Panc1 (cell line): ENCODE results near the gene C1QTNF1. TPM values are rescaled to one million over a fixed set of nuclear protein-coding genes. Genes with fewer than 3 reads are reported as not detected.
A peak's percentile ranks its signal among the peaks of the same experiment; 100 is the strongest.

Experiments used
- ATAC-seq: fragments of 200-7000 bp; cut with Tn5 transposase; 2 replicates; pipeline ENCODE4 v1.9.1; 2020; ENCODE audit warnings: mild to moderate bottlenecking, moderate library complexity
- BruUV-seq: library from RNA; stranded (reverse); fragments of 400-500 nt; replicated peaks from 2 replicates; lab custom pipeline; 2021; lab: Mats Ljungman, UMichigan
- CTCF ChIA-PET: fragments of 300-600 bp; sonication (Branson Sonifier 250); formaldehyde crosslinking; loops from one replicate; lab custom pipeline; 2022; ENCODE audit warnings: antibody characterized with exemption; lab: Charles Lee
- POLR2A ChIA-PET: fragments of 300-600 bp; sonication (Branson Sonifier 250); formaldehyde crosslinking; loops from one replicate; lab custom pipeline; 2022; ENCODE audit warnings: antibody characterized with exemption; lab: Charles Lee
- DNase-seq: peaks from one replicate; pipeline ENCODE4 v3.0.0-alpha.2; 2010; ENCODE audit warnings: low read depth, low spot score
- H3K27ac ChIP-seq: 2 replicates; pipeline ENCODE4 v1.5.1; 2011; ENCODE audit warnings: mild to moderate bottlenecking, low read length, inconsistent platforms
- H3K27me3 ChIP-seq: fragments of 200-500 bp; sonication (Bioruptor generic); 2 replicates; pipeline ENCODE4 v1.6.0; 2014; ENCODE audit warnings: low read length, inconsistent platforms; ENCODE audit not compliant: control insufficient read depth, insufficient read depth
- H3K36me3 ChIP-seq: fragments of 200-500 bp; sonication (Bioruptor generic); 2 replicates; pipeline ENCODE4 v1.5.1; 2014; ENCODE audit warnings: inconsistent platforms, mild to moderate bottlenecking, low read length, moderate library complexity; ENCODE audit not compliant: control insufficient read depth, insufficient read depth
- H3K4me1 ChIP-seq: 2 replicates; pipeline ENCODE4 v1.5.1; 2011; ENCODE audit warnings: inconsistent platforms, mild to moderate bottlenecking, low read length, moderate library complexity; ENCODE audit not compliant: control insufficient read depth, insufficient read depth
- H3K4me3 ChIP-seq, 2 experiments: 2 replicates each; pipeline ENCODE4 v1.5.1; 2011 to 2012; ENCODE audit warnings: low read depth in 2 of 2, low read length in 2 of 2, mild to moderate bottlenecking in 2 of 2, inconsistent platforms in 1 of 2, moderate library complexity in 1 of 2
- H3K9me3 ChIP-seq: fragments of 200-500 bp; sonication (Bioruptor generic); 2 replicates; pipeline ENCODE4 v1.5.1; 2014; ENCODE audit warnings: low read depth, mild to moderate bottlenecking, inconsistent platforms, low read length, moderate library complexity; ENCODE audit not compliant: control insufficient read depth, insufficient read depth
- CTCF ChIP-seq: fragments of 450-650 bp; IDR thresholded peaks from 2 replicates; pipeline ENCODE4 v1.5.1; 2017; ENCODE audit warnings: mild to moderate bottlenecking
- POLR2AphosphoS5 ChIP-seq: IDR thresholded peaks from 2 replicates; pipeline ENCODE4 v1.6.1; 2012; ENCODE audit warnings: mild to moderate bottlenecking, low read depth, low read length, moderate library complexity
- REST ChIP-seq, 2 experiments: IDR thresholded peaks; 2 replicates each; pipeline ENCODE4 v1.6.1; 2011 to 2012; ENCODE audit warnings: low read depth in 2 of 2, control low read depth in 1 of 2, low read length in 1 of 2, mild to moderate bottlenecking in 1 of 2, moderate library complexity in 1 of 2; ENCODE audit not compliant: insufficient read depth in 1 of 2
- SIN3A ChIP-seq: IDR thresholded peaks from 2 replicates; pipeline ENCODE4 v1.6.1; 2012; ENCODE audit warnings: low read depth, mild to moderate bottlenecking, low read length, moderate library complexity, borderline replicate concordance; ENCODE audit not compliant: insufficient read depth
- TCF7L2 ChIP-seq: IDR thresholded peaks from 2 replicates; pipeline ENCODE4 v1.6.1; 2011; ENCODE audit warnings: mild to moderate bottlenecking, low read depth, low read length, inconsistent platforms
- in situ Hi-C: cut with HindIII; loops from 2 replicates; pipeline ENCODE4 v1.10.0; 2016; ENCODE audit warnings: low sequenced_read_pairs, low pct_unique_long_range_greater_than_20kb
- intact Hi-C: fragments of 100-400 bp; cut with micrococcal nuclease; formaldehyde crosslinking; loops from one replicate; pipeline ENCODE4 v1.10.0; 2022; ENCODE audit not compliant: unreplicated experiment
- total RNA-seq: library from RNA; stranded (reverse); gene quantifications from one replicate; pipeline ENCODE4 v1.2.1, GENCODE V29; 2021; ENCODE audit not compliant: unreplicated experiment

C1QTNF1 gene
- total RNA-seq, 1 experiment from 2014 or later = 1.5 TPM

- POLR2A ChIA-PET = no interaction called here
- Histone ChIP-seq H3K36me3 (no peaks in the 10 kb centered on the region), H3K27ac (peak overlapping the region; percentile 84), H3K9me3 (no peaks in the 10 kb centered on the region), H3K4me3 (peak overlapping the region; percentile 27 to 58), H3K27me3 (no peaks in the 10 kb centered on the region), H3K4me1 (peaks cover 16% of the 10 kb centered on the region)
- intact Hi-C loops = no loop called here
- TSS peak; percentile 51 for BruUV-seq
- CTCF ChIA-PET = interaction anchor here (0.6 to 0.8 kb wide), 3 partner anchors 8 to 85 kb away, joined by 3 to 6 read pairs (median 3); no protein-coding TSS in a partner anchor
- peak; percentile 74 for ATAC-seq
- in situ Hi-C loops = no loop called here
- TF ChIP-seq POLR2AphosphoS5 (peak; percentile 68), SIN3A (no peak)
- peak; percentile 36 for DNase-seq
Observed at GRCh38 chr17:78986649-78987328, 37.2 kb upstream of the C1QTNF1 start.

GRCh38 chr17:78988152-78988551, 35.8 kb upstream of the C1QTNF1 start:
- Histone ChIP-seq H3K9me3 (no peaks in the 10 kb centered on the region), H3K4me1 (peaks cover 16% of the 10 kb centered on the region), H3K27ac (no peak overlapping the region), H3K27me3 (no peaks in the 10 kb centered on the region), H3K4me3 (no peak overlapping the region), H3K36me3 (peaks cover 4% of the 10 kb centered on the region; the same call in 1 of the 2 replicates)
- ChIA-PET CTCF (interaction anchor here (0.6 to 0.7 kb wide), 3 partner anchors 60 to 126 kb away, joined by 3 to 5 read pairs (median 3); partner anchors contain the start of gene ENGASE), POLR2A (interaction anchor here (0.7 kb wide), 1 partner anchor 92 kb away, joined by 5 read pairs; no protein-coding TSS in a partner anchor)
- ATAC-seq = no peak
- BruUV-seq = no TSS peak
- intact Hi-C loops (no loop called here), in situ Hi-C loops (no loop called here)
- no peak for TF ChIP-seq SIN3A
- TF ChIP-seq POLR2AphosphoS5 = peak; percentile 27
- TF ChIP-seq TCF7L2 = no peak
- no peak for TF ChIP-seq REST (IDR thresholded peaks at IDR 0.05; ENCODE audit: insufficient read depth in 1 of 2, low read depth in 2 of 2, low read length in 1 of 2)
- DNase-seq = no peak

GRCh38 chr17:78990349-78991016, 33.5 kb upstream of the C1QTNF1 start:
- ATAC-seq (no peak), DNase-seq (no peak)
- H3K9me3 ChIP-seq = no peaks in the 10 kb centered on the region
- peaks cover 16% of the 10 kb centered on the region for H3K4me1 ChIP-seq
- H3K36me3 ChIP-seq = peaks cover 4% of the 10 kb centered on the region
- no peak for TF ChIP-seq CTCF
- TF ChIP-seq SIN3A = no peak
- no peak; the same call in 1 of the 2 replicates for TF ChIP-seq POLR2AphosphoS5
- no peak for TF ChIP-seq REST (IDR thresholded peaks at IDR 0.05; ENCODE audit: insufficient read depth in 1 of 2, low read depth in 2 of 2, low read length in 1 of 2)
- no peak for TF ChIP-seq TCF7L2
- no TSS peak for BruUV-seq
- intact Hi-C loops (no loop called here), in situ Hi-C loops (no loop called here)
- H3K27ac ChIP-seq = no peak overlapping the region
- ChIA-PET CTCF (no interaction called here), POLR2A (no interaction called here)
- H3K27me3 ChIP-seq = no peaks in the 10 kb centered on the region
- H3K4me3 ChIP-seq = no peak overlapping the region
